ENCODE measurements around the gene TRIM56. TPM values are rescaled to one million over a fixed set of nuclear protein-coding genes. Genes with fewer than 3 reads are reported as not detected.

The TRIM56 gene
- total RNA-seq, 4 donors from 2014 or later, result 12.1 to 19.6 (median 13.6) TPM

DNA sequence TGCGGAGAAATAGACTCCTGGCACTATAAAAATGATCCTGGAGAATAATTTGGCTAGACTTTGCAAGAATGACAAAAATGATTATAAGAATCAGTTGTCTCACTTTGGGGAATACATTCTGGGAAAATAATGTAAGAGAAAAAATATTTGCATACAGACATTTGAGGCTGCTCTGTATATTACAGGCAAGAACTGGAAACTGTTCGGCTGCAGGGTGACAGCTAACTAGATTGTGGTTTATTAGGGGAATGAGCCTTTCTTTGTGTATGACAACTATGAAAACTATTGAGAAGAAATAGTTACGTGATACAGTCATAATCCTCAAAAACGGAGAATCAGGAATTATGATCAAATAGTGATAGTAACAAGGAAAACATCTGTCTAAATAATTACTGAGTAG lies 8.6 kb downstream of the TRIM56 start:
- Histone ChIP-seq H3K4me3 (no peak overlapping the region), H3K4me1 (peaks cover 0 to 31% (median 7%) of the 10 kb centered on the region in 3 donors), H3K9me3 (no peaks in the 10 kb centered on the region), H3K27me3 (no peaks in the 10 kb centered on the region), H3K36me3 (peaks cover 0 to 31% (median 13%) of the 10 kb centered on the region in 3 donors), H3K27ac (no peak overlapping the region)
- 73 to 75% methylated on average over 4 of the region's 4 CpGs for WGBS, 2 donors
- DNase-seq, result no peak
- no peak for TF ChIP-seq POLR2A (IDR thresholded peaks at IDR 0.05)
- intact Hi-C loops (cut with DNase I), result no loop called here

DNA sequence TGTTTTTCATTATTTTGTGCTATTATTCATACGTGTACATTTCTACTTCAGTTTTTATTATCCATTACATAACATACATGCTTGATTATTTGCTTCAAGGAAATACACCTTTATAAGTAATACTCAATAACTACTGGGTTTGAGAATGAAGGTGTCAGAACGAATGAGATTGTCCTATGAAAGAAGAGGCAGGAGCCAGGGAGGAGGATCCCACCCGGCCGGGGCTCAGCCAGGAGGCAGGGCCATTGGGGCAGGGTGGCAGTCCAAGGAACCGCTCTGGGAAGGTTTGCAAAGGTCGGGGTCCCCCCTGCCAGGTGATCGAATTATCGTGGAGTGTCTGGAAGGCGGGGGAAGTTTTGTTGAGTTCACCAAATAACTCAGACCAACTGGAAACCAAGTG lies 9.1 kb downstream of the TRIM56 start:
- TF ChIP-seq, protein P1, sequence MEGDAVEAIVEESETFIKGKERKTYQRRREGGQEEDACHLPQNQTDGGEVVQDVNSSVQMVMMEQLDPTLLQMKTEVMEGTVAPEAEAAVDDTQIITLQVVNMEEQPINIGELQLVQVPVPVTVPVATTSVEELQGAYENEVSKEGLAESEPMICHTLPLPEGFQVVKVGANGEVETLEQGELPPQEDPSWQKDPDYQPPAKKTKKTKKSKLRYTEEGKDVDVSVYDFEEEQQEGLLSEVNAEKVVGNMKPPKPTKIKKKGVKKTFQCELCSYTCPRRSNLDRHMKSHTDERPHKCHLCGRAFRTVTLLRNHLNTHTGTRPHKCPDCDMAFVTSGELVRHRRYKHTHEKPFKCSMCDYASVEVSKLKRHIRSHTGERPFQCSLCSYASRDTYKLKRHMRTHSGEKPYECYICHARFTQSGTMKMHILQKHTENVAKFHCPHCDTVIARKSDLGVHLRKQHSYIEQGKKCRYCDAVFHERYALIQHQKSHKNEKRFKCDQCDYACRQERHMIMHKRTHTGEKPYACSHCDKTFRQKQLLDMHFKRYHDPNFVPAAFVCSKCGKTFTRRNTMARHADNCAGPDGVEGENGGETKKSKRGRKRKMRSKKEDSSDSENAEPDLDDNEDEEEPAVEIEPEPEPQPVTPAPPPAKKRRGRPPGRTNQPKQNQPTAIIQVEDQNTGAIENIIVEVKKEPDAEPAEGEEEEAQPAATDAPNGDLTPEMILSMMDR (IDR thresholded peaks at IDR 0.05), result no peak
- TF ChIP-seq POLR2A (IDR thresholded peaks at IDR 0.05), result no peak
- DNase-seq, result no peak
- Histone ChIP-seq H3K4me3 (no peak overlapping the region), H3K9me3 (no peaks in the 10 kb centered on the region), H3K36me3 (peaks cover 0 to 26% (median 8%) of the 10 kb centered on the region in 3 donors), H3K27me3 (no peaks in the 10 kb centered on the region), H3K27ac (peak overlapping the region in 1 of 4 donors; percentile 3), H3K4me1 (peaks cover 0 to 31% (median 5%) of the 10 kb centered on the region in 3 donors)
- 67 to 79% methylated on average over 8 to 9 of the region's 9 CpGs for WGBS, 2 donors
- intact Hi-C loops (cut with DNase I), result no loop called here

DNA sequence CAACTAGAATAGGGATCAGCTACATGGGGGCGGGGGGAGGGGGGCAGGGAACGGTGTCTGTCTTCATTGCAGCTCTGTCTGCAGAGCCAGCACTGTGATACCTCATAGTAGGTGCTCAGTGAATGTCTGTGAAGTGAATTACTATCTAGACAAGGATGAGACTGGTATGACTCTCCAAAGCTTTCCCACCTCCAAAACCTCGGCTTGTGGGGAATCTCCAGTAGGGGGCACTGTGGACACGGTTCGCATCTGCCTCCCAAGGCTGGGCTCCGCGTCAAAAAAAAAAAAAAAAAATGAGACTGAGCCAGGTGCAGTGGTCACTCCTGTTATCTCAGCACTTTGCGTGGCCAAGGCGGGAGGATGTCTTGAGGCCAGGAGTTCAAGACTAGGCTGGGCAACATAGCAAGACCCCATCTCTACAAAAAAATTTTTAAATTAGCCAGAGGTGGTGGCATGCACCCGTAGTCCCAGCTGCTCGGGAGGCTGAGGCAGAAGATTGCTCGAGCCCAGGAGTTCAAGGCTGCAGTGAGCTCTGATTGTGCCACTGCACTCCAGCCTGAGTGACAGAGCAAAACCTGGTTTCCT lies 9.6 kb downstream of the TRIM56 start:
- Histone ChIP-seq H3K4me3 (no peak overlapping the region), H3K36me3 (peaks cover 0 to 21% (median 5%) of the 10 kb centered on the region in 3 donors), H3K27me3 (no peaks in the 10 kb centered on the region), H3K9me3 (no peaks in the 10 kb centered on the region), H3K4me1 (peaks cover 4 to 31% (median 8%) of the 10 kb centered on the region in 3 donors), H3K27ac (no peak overlapping the region)
- no peak for TF ChIP-seq POLR2A (IDR thresholded peaks at IDR 0.05)
- TF ChIP-seq, protein P1 (IDR thresholded peaks at IDR 0.05), result peak in 4 of 6 experiments; percentile 46 to 72 (median 58)
- WGBS, 2 donors, result 51 to 56% methylated on average over 12 of the region's 12 CpGs
- no peak for DNase-seq
- intact Hi-C loops (cut with DNase I), result no loop called here

DNA sequence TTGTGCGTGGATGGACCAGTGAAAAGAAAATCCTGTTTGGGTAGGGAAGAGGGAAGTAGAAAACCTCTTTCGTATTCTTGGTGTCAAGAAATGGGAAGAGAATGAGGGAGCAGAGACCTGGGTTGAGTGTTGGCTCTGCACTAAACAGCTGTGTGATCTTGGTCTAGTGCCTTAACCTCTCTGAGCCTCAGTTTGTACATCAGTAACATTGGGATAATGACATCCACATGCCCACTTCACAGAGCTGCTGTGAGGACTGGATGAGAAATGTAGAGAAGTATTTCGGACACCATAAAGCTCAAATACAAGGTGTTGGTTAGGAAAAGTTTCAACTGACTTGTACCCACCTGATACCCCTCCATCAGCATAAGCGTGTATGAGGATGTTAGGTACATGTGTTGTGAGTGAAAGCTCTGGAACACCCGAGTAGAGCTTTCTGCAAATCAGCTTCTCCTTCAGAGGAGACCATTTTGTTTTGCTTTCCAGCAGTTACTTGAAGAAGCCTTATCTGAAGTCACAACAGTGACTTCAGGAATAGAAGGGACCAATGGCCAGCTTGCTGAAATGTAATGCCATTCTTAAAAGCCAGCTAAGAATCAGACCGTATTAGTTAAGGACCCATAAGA lies 11.2 kb downstream of the TRIM56 start:
- TF ChIP-seq POLR2A (IDR thresholded peaks at IDR 0.05), result no peak
- TF ChIP-seq, protein P1 (IDR thresholded peaks at IDR 0.05), result no peak
- H3K4me3 ChIP-seq, result no peak overlapping the region
- WGBS, 2 donors, result 60 to 76% methylated on average over 6 of the region's 6 CpGs
- no peak for DNase-seq
- H3K27me3 ChIP-seq, result no peaks in the 10 kb centered on the region
- H3K4me1 ChIP-seq, result peaks cover 12 to 44% (median 16%) of the 10 kb centered on the region in 3 donors
- no peak overlapping the region for H3K27ac ChIP-seq
- peaks cover 0 to 9% (median 5%) of the 10 kb centered on the region in 3 donors for H3K36me3 ChIP-seq
- H3K9me3 ChIP-seq, result no peaks in the 10 kb centered on the region
- intact Hi-C loops (cut with DNase I), result no loop called here

DNA sequence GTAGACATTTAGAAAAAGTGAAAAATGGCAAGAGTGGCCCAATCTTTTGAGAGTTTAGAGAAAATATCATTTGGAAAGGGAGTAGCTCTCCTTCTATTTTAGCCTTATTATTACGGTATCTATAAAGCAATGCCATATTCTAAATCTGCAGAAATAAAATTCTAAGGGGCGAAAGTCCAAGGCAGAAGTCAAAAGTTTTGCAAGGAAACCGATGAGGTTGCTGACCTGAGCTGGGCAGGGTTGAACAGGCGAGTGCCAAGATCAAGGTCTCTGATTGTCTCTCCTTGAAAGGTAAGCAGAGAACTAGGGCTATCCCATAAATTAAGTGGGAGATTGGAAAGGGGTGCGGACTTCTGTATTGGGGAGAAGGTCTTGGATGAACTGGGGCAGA lies 11.7 kb downstream of the TRIM56 start:
- no peaks in the 10 kb centered on the region for H3K27me3 ChIP-seq

More for the DNA sequence above, 11.7 kb downstream of the TRIM56 start:
- Histone ChIP-seq H3K27ac (no peak overlapping the region), H3K4me3 (no peak overlapping the region), H3K4me1 (peaks cover 12 to 44% (median 16%) of the 10 kb centered on the region in 3 donors), H3K36me3 (peaks cover 0 to 8% (median 4%) of the 10 kb centered on the region in 3 donors), H3K9me3 (no peaks in the 10 kb centered on the region)
- DNase-seq, result no peak
- 78 to 86% methylated on average over 5 of the region's 5 CpGs for WGBS, 2 donors
- TF ChIP-seq POLR2A (IDR thresholded peaks at IDR 0.05), result no peak
- TF ChIP-seq, protein P1 (IDR thresholded peaks at IDR 0.05), result no peak
- intact Hi-C loops (cut with DNase I), result no loop called here
